ENCODE measurements around the gene SLC15A4.

SLC15A4 gene

GRCh38 chr12:128771681-128772080, 52.1 kb downstream of the SLC15A4 start:
- no peak for DNase-seq (ENCODE audit: low read depth)
- H3K4me3 ChIP-seq (ENCODE audit: low read depth, low read length): no peak overlapping the region
- no peak for TF ChIP-seq CTCF (IDR thresholded peaks at IDR 0.05; ENCODE audit: control insufficient read depth, extremely low read depth, insufficient read depth)

GRCh38 chr12:128767518-128767917, 56.2 kb downstream of the SLC15A4 start:
- DNase-seq (ENCODE audit: low read depth): no peak
- no peak overlapping the region for H3K4me3 ChIP-seq (ENCODE audit: low read depth, low read length)
- TF ChIP-seq CTCF (IDR thresholded peaks at IDR 0.05; ENCODE audit: control insufficient read depth, extremely low read depth, insufficient read depth): no peak

GRCh38 chr12:128766738-128767501, 56.8 kb downstream of the SLC15A4 start:
- TF ChIP-seq CTCF (IDR thresholded peaks at IDR 0.05; ENCODE audit: control insufficient read depth, extremely low read depth, insufficient read depth): no peak
- H3K4me3 ChIP-seq (ENCODE audit: low read depth, low read length): no peak overlapping the region
- DNase-seq (ENCODE audit: low read depth): no peak

DNA sequence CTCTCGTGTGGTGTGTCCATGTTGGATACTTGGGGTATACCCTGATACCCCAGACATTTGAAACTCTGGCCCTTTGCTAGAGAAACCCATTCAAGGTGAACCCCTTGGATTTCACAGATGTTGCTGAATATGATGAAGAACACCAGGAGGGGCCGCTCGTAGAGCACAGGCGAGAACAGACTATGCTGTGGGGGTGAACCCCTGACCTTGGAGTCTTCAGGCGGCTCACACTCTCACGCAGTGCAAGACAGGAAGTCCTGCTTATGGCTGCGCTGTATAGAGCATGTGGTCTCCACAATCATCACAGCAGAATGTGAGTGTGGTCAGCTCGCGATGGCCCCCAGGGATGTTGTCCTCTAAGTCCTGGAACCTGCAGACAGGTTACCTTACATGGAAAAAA, 60.4 kb downstream of the SLC15A4 start:
- DNase-seq (ENCODE audit: low read depth): no peak
- H3K4me3 ChIP-seq (ENCODE audit: low read depth, low read length): no peak overlapping the region
- no peak for TF ChIP-seq CTCF (IDR thresholded peaks at IDR 0.05; ENCODE audit: control insufficient read depth, extremely low read depth, insufficient read depth)

DNA sequence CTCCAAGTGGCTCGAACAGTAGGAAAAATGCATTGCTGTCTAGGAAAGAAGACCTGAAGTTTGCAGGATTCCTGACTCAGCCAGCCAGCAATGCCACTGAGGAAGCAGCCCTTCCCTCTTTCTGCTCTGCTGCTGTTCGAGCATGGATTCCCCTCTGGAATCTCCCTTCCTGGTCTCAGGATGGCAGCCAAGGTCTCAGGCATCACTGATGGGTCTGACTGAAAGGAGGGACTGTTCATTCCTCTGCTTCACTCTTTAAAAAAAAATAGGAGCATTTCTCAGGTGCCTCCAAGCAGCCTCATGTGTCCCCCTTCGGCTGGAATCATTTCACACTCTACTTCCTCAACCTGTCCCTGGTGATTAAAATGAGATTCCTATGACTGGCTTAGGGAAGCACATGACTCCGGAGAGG, 62.4 kb downstream of the SLC15A4 start:
- H3K4me3 ChIP-seq (ENCODE audit: low read depth, low read length): no peak overlapping the region
- TF ChIP-seq CTCF (IDR thresholded peaks at IDR 0.05; ENCODE audit: control insufficient read depth, extremely low read depth, insufficient read depth): no peak
- no peak for DNase-seq (ENCODE audit: low read depth)

DNA sequence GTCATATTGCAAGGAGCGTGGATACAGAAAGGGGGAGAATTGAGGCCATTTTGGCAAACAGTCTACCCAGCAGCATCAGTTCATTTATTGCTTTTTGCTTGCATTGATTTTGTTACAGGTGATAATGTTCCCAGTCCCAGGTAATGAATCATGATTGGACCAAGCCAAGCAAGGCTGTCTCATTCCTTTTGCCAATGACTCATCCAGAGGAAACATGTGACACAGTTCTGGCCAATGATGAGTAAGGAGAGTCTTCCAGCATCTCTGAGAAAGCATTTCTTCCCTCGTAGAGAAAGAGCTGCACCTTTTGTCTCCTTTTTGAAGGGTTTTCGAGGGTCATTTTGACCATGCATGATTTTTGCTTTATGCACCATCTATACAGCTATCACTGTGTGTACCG, 68.2 kb downstream of the SLC15A4 start:
- no peak for DNase-seq (ENCODE audit: low read depth)
- no peak overlapping the region for H3K4me3 ChIP-seq (ENCODE audit: low read depth, low read length)
- TF ChIP-seq CTCF (IDR thresholded peaks at IDR 0.05; ENCODE audit: control insufficient read depth, extremely low read depth, insufficient read depth): no peak

DNA sequence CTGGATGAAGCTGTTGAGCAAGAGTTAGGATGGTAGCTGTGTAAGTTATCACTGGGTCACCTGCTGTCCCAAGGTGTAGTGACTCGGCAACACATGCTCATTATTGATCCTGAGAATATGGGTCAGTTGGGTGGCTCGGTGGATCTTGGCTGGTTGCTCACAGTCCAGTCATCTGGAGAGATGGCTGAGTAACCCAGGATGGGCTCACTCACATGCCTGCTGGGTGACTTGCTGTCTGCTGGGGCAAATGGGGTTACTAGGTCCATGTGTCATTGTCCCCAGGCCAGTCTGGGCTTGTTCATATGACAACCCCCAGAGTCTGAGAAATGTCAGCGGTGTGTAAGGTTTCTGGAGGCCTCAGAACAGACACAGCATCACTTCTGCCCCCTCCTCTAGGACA, 69.5 kb downstream of the SLC15A4 start:
- H3K4me3 ChIP-seq (ENCODE audit: low read depth, low read length): no peak overlapping the region
- no peak for DNase-seq (ENCODE audit: low read depth)
- no peak for TF ChIP-seq CTCF (IDR thresholded peaks at IDR 0.05; ENCODE audit: control insufficient read depth, extremely low read depth, insufficient read depth)

Data from LNCaP clone FGC (cell line).